GM23338 (cell line): Measurements from ENCODE around the gene SREBF2.

Experiments
- CREB1 ChIP-seq: fragments of 250-450 bp; sonication (Bioruptor Pico); IDR thresholded peaks from 2 replicates; pipeline ENCODE4 v1.5.0; 2020; ENCODE audit warnings: low read depth, mild to moderate bottlenecking, moderate library complexity
- CTCF ChIP-seq, 2 experiments: fragments of 200-600 bp in 1 of 2; sonication (generic) in 1 of 2; conservative IDR thresholded peaks; 2 replicates each; pipeline versions ENCODE4 v1.5.1 to v1.6.1; 2016 to 2017; ENCODE audit warnings: antibody characterized with exemption in 2 of 2, low read depth in 2 of 2, mild to moderate bottlenecking in 2 of 2, moderate library complexity in 1 of 2
- EZH2 ChIP-seq: fragments of 200-600 bp; sonication (generic); IDR thresholded peaks from one replicate; pipeline ENCODE4 v1.8.0; 2017; ENCODE audit warnings: antibody characterized with exemption, mild to moderate bottlenecking, low read depth; ENCODE audit not compliant: unreplicated experiment
- EZH2phosphoT487 ChIP-seq: fragments of 200-600 bp; sonication (generic); IDR thresholded peaks from one replicate; pipeline ENCODE4 v1.8.1; 2018; ENCODE audit warnings: antibody characterized with exemption; ENCODE audit not compliant: unreplicated experiment
- JUNB ChIP-seq: IDR thresholded peaks from one replicate; pipeline ENCODE4 v1.6.1; 2016; ENCODE audit warnings: antibody characterized with exemption; ENCODE audit not compliant: unreplicated experiment
- NANOG ChIP-seq: IDR thresholded peaks from 2 replicates; pipeline ENCODE4 v1.6.1; 2016; ENCODE audit warnings: antibody characterized with exemption, borderline replicate concordance
- POLR2AphosphoS5 ChIP-seq: IDR thresholded peaks from 2 replicates; pipeline ENCODE4 v1.6.1; 2016; ENCODE audit warnings: antibody characterized with exemption, low read depth
- REST ChIP-seq: IDR thresholded peaks from one replicate; pipeline ENCODE4 v1.6.1; 2018; ENCODE audit warnings: antibody characterized with exemption; ENCODE audit not compliant: unreplicated experiment
- ZNF462 ChIP-seq: fragments of 250-450 bp; sonication (Bioruptor Pico); IDR thresholded peaks from 2 replicates; pipeline ENCODE4 v1.5.0; 2020; ENCODE audit warnings: mild to moderate bottlenecking, moderate library complexity

GRCh38 chr22:41927813-41928212 lies 94.9 kb downstream of the SREBF2 start:
- TF ChIP-seq EZH2 (no peak), ZNF462 (no peak), CTCF (conservative IDR thresholded peaks at IDR 0.05; ENCODE audit: low read depth in 2 of 2) (no peak), POLR2AphosphoS5 (no peak; the same call in 1 of the 2 replicates), CREB1 (CRISPR knock-in tag) (no peak), EZH2phosphoT487 (no peak), REST (no peak), JUNB (no peak), NANOG (no peak)
